NCI-H460 (cell line): ENCODE data around the gene ST7. TPM values are rescaled to one million over a fixed set of nuclear protein-coding genes. Genes with fewer than 3 reads are reported as not detected.
"Not testable (repeated sequence)": the region's sequence is repeated elsewhere in the genome, so short reads cannot be mapped to it uniquely, and the experiment has no call there.

Experiments used
- DNase-seq: peaks from one replicate; pipeline ENCODE4 v3.0.0-alpha.2; 2016; ENCODE audit warnings: low read depth; ENCODE audit errors: extremely low read depth
- total RNA-seq: library from RNA; depleted of rRNA; stranded (reverse); fragments of >200 nt; shearing (Covaris generic); gene quantifications from 2 replicates; pipeline ENCODE4 v1.2.3, GENCODE V29; 2014

The ST7 gene
- total RNA-seq, 1 experiment from 2014 or later: 30.7 TPM

DNA sequence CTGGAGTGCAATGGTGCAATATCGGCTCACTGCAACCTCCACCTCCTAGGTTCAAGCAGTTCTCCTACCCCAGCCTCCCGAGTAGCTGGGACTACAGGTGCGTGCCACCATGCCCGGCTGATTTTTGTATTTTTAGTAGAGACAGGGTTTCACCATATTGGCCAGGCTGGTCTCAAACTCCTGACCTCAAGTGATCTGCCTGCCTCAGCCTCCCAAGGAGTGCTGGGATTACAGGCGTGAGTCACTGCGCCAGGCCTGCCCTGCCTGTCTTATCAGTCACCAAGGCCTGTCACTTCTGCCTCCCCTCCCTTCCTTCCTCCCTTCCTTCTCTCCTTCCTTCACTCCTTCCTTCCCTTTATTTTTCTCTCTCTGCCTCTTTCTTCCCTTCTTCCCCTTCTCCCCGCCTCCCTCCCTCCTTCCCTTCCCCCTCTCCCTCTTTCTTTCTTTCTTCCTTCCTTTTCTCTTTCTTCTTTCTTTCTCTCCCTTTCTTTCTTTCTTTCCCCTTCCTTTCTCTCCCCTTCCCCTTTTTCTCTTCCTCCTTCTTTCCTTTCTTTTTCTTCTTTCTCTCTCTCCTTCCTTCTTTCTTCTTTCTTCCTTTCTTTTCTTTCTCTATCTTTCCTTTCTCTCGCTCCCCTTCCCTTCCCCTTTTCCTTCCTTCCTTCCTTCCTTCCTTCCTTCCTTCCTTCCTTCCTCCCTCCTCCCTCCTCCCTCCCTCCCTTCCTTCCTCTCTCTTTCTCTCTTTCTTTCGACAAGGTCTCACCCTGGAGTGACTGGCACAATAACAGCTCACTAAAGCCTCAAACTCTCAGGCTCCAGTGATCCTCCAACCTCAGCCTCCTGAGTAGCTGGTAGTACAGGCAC, 3.1 kb upstream of the ST7 start:
- DNase-seq: no peak

DNA sequence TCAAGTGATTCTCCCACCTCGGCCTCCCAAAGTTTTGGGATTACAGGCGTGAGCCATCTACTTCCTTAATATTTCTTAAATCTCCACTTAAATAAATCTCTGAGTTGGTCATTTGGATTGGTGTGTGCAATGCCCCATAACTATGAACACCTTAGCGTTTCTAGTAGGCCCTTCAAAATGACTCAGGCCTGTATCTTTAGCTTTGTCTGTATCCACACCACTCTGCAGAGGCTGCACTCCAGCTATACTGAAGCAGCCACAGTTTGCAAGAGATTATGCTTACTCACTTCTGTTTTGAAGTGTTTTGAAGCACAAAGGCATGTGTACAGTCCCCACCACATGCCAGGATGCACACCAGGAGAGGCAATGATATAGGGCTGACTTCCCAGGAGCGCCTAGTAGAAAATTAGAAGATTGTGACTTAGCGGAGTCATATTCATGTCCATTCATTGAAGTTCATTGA, 2.4 kb upstream of the ST7 start:
- no peak for DNase-seq

DNA sequence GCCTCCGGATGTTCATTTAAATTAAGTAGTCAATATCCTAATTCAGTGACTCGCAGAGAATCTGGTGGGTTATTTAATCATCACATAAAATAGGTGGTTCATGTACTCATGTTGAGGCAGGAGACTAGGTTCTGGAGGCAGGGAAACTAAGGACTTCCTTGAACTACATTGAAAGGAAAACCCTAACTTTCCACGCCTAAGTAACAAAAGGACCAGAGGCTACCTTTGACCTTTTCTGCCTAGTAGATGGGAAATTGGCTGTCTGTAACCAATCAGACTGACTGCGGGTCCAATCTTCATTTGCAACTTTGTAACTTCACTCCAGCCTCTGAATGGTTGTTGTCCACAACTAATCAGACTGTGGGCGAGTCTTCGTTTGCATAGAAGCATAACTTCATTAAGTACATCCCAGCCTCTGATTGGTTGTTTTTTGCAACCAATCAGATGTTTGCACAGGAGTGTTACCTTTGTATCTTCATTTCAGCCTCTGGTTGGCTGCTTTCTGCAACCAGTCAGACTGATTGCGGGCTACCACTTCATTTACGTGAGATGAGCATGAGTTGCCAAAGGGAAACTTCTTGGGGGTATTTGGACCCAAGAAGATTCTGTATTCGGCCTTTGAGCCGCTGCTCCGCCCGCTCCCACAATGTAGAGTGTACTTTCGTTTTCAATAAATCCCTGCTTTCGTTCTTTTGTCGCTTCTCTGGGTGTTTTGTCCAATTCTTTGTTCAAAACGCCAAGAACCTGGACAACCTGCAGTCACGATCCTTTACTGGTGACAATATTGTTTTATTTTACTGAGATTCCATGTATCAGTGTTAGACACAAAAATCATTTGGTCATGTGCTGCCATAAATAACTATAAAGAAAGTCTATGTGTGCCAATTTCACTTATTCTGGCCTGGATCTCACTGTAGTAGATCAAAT, 1.7 kb upstream of the ST7 start:
- no peak for DNase-seq

DNA sequence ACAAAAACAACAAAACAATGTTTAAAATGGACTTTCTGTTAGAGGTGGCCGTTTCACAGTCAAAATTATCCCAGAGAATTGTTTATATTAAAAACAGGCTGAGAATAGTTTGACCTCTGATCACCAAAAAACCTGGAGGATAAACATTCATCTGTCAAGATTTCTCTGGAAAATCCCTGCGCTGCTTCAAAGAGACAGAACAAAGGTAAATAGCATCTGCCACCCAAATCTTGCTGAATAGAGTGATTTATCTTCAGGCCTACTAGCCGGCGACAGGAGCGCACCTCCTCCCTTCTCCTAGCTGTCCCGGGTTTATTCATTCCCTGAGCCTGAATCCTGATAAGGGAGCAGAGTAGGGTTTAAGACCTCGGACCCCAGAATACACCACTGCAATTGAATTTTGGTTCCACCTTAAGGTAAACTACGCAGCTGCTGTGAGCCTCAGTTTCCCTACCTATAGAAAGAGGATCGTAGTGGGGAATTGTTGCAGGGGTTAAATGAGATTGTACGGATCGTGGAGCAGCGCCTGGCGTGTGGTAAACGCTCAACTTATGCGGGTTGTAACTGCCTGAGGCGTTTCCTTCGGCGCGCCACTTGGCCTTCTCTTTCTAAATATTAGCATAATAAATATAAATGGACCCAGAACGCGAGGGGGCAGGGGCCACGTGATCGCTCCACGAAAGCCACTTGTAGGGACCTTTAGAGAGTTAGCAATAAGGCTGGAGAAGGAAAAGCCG, 498 bp upstream of the ST7 start:
- DNase-seq: no peak

DNA sequence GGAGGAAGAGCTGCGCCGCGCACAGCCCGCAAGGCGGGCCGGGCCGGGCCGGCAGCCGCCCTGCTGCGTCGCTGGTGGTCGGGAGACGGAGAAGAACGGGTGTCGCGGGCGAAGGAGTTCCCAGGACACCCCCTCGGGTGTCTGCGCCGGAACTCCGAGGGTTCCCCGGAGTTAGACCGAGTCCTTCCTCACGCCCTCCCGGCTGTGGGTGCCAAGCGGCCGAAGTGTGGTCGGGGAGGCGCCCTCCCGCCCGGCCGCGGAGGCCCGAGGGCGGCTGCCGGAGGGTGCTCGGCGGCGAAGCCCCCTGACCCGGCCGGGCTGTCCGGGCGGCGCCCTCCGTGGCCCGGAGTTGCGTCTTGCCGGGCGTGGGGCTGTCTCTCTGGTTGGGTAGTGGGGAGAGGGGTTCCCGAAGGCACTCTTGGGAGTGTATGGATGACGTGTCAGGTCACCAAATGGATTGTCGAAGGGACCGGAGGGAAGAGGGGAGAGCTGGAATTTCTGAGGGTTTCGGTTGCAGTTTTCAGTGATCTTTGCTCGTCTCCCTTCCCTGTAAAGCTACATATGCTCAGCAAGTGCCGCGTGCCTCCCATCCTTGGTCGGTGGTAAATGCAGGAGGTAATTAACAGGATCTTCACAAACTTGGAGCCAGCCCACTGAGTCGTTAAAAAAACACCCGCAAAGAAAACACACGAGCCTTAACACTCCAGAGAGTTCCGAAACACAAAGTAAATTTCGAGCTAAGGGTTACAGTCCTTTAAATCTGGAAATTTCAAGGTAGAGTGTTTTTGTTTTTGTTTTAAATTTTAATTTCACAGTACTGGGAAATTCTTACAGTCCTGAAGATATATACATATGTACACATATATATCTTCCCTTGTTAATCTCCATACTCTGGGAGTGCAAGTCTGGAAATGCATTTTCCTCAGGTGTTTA, 871 bp downstream of the ST7 start:
- peak; percentile 54 for DNase-seq

DNA sequence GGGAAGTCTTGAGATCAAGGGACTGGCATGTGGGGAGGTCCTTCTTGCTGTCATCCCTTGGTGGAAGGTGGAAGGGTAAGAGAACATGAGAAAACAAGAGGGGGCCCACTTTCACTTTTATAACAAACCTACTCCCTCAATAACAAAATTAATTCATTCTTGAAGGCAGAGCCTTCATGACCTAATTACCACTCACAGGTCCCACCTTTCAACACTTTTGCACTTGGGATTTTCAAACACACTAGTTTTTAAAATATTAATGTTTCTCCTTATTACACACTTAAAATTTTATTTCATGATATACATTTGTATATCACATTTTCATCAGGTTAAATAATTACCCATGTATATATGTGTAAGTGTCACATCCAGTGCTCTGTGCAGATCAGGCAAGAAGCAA, 2.0 kb downstream of the ST7 start:
- DNase-seq: no peak

DNA sequence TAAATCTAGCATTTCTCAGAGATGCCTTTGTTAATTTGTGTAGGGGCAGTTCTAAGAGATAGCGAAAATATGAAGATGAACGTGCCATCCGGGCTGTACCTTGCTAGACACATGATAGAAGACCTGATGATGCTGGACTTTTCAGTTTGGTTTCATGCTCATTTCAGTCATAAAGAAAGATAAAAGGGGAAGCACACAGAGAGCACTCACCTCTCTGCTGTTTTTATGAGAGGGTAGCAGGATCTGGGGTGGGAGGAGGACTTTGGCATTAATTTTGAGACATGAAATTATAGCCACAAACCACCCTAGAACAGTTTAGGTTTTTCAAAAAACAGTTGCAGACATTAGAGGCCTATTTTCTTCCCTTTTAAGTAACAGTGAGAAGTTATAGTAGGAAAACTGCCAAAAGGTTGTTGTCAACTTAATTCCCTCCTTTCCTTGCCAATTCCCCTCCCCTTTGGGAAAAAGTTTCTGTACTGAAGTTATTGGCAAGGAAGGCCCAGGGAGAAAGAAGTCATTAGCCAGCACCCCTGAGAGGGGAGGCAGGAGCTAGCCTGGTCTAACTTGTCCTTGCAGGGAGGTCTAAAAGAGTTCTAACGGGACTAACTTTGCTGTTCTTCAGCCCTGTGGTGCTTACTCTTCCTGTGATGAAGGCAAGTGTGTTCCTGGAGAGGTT, 2.6 kb downstream of the ST7 start:
- no peak for DNase-seq

DNA sequence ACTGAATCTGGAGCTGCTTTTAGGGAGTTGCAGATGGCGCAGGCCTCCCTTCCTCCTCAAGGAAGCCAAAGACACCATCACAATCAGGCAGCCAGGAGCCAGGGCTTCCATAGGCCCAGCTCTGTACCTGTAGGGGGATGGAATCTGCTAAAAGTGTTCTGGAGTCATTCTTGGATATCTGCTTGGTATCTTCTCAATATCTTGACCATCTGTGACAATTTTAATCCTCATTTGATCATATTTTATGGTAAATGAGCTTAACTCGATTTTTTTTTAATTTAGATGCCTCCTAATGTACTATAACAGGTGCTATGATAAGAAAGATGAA, 3.1 kb downstream of the ST7 start:
- DNase-seq: no peak

DNA sequence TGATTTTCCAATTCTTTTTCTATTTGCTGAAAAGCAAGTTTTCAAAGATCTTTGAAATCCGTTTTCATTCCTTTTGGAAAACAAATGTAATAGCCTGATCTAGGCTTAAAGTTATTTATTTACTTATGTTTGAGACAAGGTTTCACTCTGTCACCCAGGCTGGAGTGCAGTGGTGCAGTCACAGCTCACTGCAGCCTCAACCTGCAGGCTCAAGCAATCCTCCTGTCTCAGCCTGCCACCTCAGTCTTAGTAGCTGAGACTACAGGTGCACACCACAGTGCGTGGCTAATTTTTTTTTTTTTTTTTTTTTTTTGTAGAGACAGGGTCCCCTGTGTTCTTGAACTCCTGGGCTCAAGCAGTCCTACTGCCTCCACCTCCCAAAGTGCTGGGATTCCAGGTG, 4.6 kb downstream of the ST7 start:
- DNase-seq: no peak

DNA sequence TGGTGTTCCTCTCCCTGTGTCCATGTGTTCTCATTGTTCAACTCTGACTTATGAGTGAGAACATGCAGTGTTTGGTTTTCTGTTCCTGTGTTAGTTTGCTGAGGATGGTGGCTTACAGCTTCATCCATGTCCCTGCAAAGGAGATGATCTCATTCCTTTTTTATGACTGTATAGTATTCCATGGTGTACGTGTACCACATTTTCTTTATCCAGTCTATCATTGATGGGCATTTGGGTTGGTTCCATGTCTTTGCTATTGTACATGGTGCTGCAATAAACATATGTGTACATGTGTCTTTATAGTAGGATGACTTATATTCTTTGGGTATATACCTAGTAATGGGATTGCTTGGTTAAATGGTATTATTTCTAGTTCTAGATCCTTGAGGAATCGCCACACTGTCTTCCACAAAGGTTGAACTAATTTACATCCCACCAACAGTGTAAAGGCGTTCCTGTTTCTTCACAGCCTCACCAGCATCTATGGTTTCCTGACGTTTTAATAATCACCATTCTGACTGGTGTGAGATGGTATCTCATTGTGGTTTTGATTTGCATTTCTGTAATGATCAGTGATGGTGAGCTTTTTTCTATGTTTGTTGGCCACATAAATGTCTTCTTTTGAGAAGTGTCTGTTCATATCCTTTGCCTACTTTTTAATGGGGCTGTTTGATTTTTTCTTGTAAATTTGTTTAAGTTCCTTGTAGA, 8.8 kb downstream of the ST7 start:
- not testable (repeated sequence) for DNase-seq

DNA sequence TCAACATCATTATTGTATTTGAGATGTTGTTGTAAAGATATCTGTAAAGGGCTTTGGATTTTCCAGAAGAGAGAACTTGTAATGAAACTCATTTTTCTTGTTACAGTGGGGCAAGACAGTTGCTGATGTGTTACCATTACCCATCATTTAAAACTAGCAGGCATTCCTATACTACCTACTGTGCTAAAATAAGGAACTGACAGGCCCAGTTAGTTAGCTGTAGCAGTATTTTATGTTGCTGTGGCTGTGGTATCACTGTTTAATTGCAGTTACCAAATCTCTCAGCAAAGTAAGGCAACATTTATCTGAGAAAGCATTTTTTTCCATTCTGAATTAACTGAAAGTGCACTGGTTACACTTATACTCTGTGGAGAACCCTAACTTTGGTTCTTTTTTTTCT, 9.9 kb downstream of the ST7 start:
- DNase-seq: no peak

DNA sequence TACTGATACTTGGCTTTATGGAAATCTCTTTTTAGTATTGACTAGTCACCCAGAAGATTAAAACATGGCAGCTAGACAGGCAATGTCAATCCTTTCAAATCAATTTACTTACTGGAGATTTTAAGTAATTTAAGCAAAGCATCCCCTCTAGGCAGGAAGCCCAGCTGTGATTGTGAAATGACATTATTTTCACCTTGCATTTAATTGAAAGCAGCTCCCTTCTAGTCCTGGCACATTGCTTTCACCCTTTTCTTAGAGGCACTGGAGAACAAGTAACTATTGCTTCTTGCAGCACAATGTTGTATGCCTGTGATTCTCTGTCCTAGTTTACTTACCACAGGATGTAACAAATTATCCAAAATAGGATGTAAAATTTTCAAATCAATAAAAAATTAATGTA, 13.3 kb downstream of the ST7 start:
- DNase-seq: no peak

DNA sequence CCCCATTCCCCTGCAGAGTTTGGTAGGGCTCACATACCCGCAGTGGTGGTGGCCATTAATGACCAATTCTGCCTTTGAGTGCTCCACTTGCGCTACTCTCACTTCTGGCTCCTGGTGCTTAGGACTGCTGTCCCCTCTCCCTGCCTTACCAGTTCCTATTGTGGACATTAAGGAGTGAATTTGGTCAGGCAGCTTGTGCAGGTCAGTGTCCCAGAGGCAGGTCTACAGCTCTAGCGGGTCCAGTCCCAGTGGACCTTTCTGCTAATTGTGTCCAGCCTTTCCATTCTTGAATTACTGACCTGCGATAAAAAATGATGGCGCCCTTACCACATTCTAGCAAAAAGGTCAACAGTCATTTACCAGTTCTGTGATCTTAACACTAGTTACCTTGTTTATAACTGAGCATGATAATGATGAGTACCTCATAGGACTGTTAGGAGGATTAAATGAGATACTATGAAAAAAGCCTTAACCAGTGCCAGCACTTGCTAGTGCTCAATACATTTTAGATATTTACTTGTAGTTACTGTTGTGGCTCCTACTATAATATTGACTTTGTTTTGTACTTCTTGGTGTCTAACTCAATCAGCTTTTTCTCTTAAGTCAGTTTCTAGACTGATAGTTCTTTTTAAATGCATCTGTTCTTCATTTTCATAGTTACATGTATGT, 14.1 kb downstream of the ST7 start:
- DNase-seq: no peak

DNA sequence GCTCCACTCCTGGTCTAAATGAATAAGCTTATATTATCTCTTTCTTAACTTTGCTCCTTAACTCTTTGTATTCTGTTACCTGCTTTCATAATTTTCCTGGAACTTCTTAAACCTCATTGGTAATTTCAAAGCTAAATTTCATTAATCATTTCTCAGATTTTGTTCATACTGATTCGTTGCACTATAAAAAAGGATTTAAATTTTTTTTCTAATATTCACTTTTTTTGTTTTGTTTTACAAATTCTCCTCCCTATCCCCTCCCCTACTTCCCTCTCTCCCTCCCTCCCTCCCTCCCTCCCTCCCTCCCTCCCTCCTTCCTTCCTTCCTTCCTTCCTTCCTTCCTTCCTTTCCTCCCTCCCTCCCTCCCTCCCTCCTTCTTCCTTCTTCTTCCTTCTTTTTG, 14.7 kb downstream of the ST7 start:
- no peak for DNase-seq

DNA sequence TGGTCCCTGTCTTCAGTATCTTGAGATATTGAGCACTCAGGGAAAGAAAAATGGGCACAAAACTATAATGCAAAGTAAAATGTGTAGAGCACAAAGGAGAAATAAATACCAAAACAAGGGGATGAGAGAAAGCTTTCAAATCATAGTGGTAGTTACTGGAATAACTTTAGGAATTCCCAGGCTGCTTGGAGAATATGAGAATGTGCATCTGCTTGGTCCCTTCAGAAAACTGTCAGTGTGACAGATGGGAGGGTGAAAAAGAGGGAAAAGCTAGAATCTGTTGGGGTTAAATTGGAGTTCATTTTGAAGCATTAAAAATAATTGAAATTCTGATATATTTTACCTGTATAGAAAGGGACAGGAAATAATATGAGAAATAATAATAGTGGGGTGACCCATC, 15.3 kb downstream of the ST7 start:
- no peak for DNase-seq

DNA sequence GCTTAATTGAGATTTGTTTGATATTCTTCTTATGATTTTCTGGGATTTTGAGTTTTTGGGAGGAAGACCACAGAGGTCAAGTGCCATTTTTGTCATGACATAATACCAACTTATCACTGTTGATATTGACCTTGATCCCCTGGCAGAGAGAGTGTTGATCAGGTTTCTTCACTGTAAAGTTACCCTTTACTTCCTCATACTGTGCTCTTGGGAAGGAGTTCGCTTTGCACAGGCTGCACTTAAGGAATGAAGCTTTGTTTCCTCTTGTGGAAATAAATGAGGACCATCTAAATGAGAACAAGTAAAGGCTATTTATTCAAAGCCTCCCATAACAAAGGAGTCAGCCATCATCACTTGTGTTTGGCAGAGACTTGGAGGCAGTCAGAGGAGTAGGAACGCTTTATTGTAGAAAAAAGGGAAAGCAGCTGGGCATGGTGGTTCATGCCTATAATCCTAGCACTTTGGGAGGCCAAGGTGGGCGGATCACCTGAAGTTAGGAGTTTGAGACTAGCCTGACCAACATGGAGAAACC, 16.1 kb downstream of the ST7 start:
- DNase-seq: no peak

DNA sequence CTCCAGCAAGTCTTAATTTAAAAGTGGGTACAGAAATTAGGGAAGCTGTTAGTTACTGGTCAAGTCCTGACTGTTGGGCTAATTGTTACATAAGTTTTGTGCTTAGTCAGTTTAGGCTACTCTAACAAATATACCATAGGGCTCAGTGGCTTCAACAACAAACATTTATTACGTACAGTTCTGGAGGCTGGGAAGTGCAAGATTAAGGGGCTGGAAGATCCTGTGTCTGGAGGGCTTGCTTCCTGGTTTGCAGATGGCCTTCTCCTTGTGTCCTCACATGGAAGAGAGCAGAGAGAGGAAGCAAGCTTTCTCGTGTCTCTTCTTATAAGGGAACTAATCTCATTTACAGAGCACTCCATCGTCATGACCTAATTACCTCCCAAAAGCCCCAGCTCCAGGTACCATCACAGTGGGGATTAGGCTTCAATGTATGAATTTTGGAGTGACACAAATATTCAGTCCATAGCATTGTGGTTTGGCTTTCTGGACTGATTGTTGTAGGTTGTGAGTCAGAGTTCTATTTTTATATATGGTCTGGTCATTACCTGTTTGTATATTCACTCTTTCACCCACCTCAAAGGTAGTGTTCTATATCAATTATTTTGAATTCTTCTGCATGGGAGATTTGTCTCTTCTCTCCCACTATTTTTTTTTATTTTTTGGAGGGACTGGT, 17.1 kb downstream of the ST7 start:
- DNase-seq: no peak
